Keratinocyte (primary cell): ENCODE measurements around the gene ZBTB8B. TPM values are rescaled to one million over a fixed set of nuclear protein-coding genes. Genes with fewer than 3 reads are reported as not detected.

Experiments used
- DNase-seq: peaks from one replicate; pipeline ENCODE4 v3.0.0-alpha.2; 2011; ENCODE audit warnings: low read depth, missing footprints, low spot score
- FAIRE-seq: peaks from 2 replicates; lab custom pipeline; 2011; peaks lifted over from hg19 to GRCh38; lab: Jason Lieb, UNC
- H2AFZ ChIP-seq: 2 replicates; pipeline ENCODE4 v1.6.0; 2012; ENCODE audit warnings: low read length, control low read depth, inconsistent platforms; ENCODE audit not compliant: control insufficient read depth
- H3K27ac ChIP-seq: 2 replicates; pipeline ENCODE4 v1.5.1; 2011; ENCODE audit warnings: low read length; ENCODE audit not compliant: control insufficient read depth, insufficient read depth
- H3K27me3 ChIP-seq: 3 replicates; pipeline ENCODE4 v1.6.0; 2011; ENCODE audit warnings: low read length; ENCODE audit not compliant: control insufficient read depth, insufficient read depth; ENCODE audit errors: extremely low read depth
- H3K36me3 ChIP-seq, 2 experiments: 2 replicates in 1 of 2; 3 replicates in 1 of 2; pipeline ENCODE4 v1.5.1; 2011; ENCODE audit warnings: low read length in 2 of 2, mild to moderate bottlenecking in 1 of 2; ENCODE audit not compliant: control insufficient read depth in 2 of 2, insufficient read depth in 2 of 2; ENCODE audit errors: extremely low read depth in 1 of 2
- H3K4me1 ChIP-seq: 3 replicates; pipeline ENCODE4 v1.5.1; 2011; ENCODE audit warnings: low read length; ENCODE audit not compliant: control insufficient read depth, insufficient read depth; ENCODE audit errors: extremely low read depth
- H3K4me2 ChIP-seq: 3 replicates; pipeline ENCODE4 v1.6.0; 2011; ENCODE audit warnings: low read depth, low read length; ENCODE audit not compliant: control insufficient read depth, insufficient read depth; ENCODE audit errors: extremely low read depth
- H3K4me3 ChIP-seq, 3 experiments: fragments of 200-600 bp in 1 of 3; sonication (generic) in 1 of 3; 2 replicates in 2 of 3; 3 replicates in 1 of 3; pipeline ENCODE4 v1.5.1; 2011 to 2016; ENCODE audit warnings: low read length in 3 of 3, mild to moderate bottlenecking in 3 of 3, control low read depth in 2 of 3, inconsistent platforms in 1 of 3, low read depth in 1 of 3, mixed read lengths in 1 of 3, mixed run types in 1 of 3, moderate library complexity in 1 of 3; ENCODE audit not compliant: control insufficient read depth in 2 of 3, insufficient read depth in 2 of 3; ENCODE audit errors: extremely low read depth in 1 of 3
- H3K79me2 ChIP-seq: 2 replicates; pipeline ENCODE4 v1.6.0; 2012; ENCODE audit warnings: low read length; ENCODE audit not compliant: control insufficient read depth, insufficient read depth
- H3K9ac ChIP-seq: 3 replicates; pipeline ENCODE4 v1.6.0; 2011; ENCODE audit warnings: low read length; ENCODE audit not compliant: control insufficient read depth, insufficient read depth; ENCODE audit errors: extremely low read depth
- H3K9me1 ChIP-seq: 3 replicates; pipeline ENCODE4 v1.6.0; 2011; ENCODE audit warnings: low read length; ENCODE audit not compliant: control insufficient read depth, insufficient read depth; ENCODE audit errors: extremely low read depth
- H3K9me3 ChIP-seq: 2 replicates; pipeline ENCODE4 v1.5.1; 2012; ENCODE audit warnings: low read depth, low read length; ENCODE audit not compliant: control insufficient read depth
- H4K20me1 ChIP-seq: 3 replicates; pipeline ENCODE4 v1.6.0; 2011; ENCODE audit warnings: low read length; ENCODE audit not compliant: control insufficient read depth, insufficient read depth; ENCODE audit errors: extremely low read depth
- EZH2 ChIP-seq: IDR thresholded peaks from one replicate; pipeline ENCODE4 v1.6.1; 2012; ENCODE audit warnings: inconsistent platforms, mild to moderate bottlenecking, low read length, moderate library complexity
- dilution Hi-C: fragments of 300-500 bp; cut with MboI; formaldehyde crosslinking; loops from one replicate; pipeline ENCODE4 v1.7.0; 2020; ENCODE audit warnings: low sequenced_read_pairs; ENCODE audit not compliant: extremely low pct_ligation_motif_present
- polyA plus RNA-seq, 5 experiments: library from polyadenylated mRNA; depleted of rRNA in 3 of 5; stranded (reverse) in 3 of 5; stranded (forward) in 1 of 5; unstranded in 1 of 5; fragments of >200 nt; gene quantifications; 1 replicate in 1 of 5; 2 replicates in 3 of 5; 3 replicates in 1 of 5; pipeline versions ENCODE4 v1.2.1 to v1.2.3, GENCODE V29; 2011 to 2012; ENCODE audit warnings: missing spikeins in 2 of 5, low read depth in 1 of 5, low replicate concordance in 1 of 5
- TF ChIP-seq, protein P1 (sequence below), 3 experiments: IDR thresholded peaks in 1 of 3; conservative IDR thresholded peaks in 1 of 3; optimal IDR thresholded peaks in 1 of 3; 2 replicates in 2 of 3; 3 replicates in 1 of 3; pipeline versions ENCODE3 to v1.5.1; 2011; ENCODE audit warnings: low read length in 3 of 3, mild to moderate bottlenecking in 3 of 3, moderate library complexity in 2 of 3, control low read depth in 1 of 3, inconsistent platforms in 1 of 3; ENCODE audit not compliant: insufficient read depth in 2 of 3; ENCODE audit errors: extremely low read depth in 1 of 3

Gene ZBTB8B
- polyA plus RNA-seq, 1 donor (not counting 4 experiments of a cell fraction or from before 2014, with no cell fraction given): not detected

GRCh38 chr1:32485554-32486255 is 20.8 kb downstream of the ZBTB8B start:
- H3K36me3 ChIP-seq: no peaks in the 10 kb centered on the region

DNA sequence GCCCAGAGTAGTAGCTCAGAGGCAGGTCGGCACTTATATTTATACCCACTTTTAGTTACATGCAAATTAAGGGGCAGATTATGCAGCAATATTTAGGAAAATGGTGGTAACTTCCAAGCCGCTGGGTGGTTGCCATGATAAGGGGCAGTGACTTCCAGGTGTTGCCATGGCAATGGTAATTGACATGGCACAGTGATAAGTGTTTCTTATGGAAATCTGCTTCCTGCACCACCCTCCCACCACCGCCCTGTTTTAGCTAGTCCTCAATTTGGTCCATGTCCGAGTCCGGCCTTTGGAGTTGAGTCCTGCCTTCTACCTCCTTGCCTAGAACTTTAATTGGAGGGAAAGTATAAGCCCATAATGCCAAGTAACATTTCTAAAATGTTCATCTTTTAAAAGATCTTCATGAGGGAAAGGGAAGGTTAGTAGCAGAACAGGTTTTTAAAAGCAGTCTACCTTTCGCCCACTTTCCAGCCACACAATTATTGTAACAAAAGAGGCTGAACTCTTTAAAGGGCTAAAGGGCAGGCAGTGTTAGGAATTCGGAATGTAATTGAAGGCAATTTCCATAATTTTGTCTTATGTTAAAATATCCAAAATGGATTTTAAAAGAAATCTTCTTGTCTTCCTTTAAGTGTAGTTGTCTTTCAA is 21.7 kb downstream of the ZBTB8B start:
- dilution Hi-C loops: no loop called here
- H3K27ac ChIP-seq: no peak overlapping the region
- H4K20me1 ChIP-seq: no peaks in the 10 kb centered on the region
- no peaks in the 10 kb centered on the region for H3K79me2 ChIP-seq
- H3K36me3 ChIP-seq: no peaks in the 10 kb centered on the region
- H3K4me3 ChIP-seq: no peak overlapping the region
- H3K27me3 ChIP-seq: no peaks in the 10 kb centered on the region
- no peak overlapping the region for H3K4me2 ChIP-seq
- DNase-seq (no peak), FAIRE-seq (no peak)
- no peaks in the 10 kb centered on the region for H3K9me1 ChIP-seq
- H3K4me1 ChIP-seq: no peaks in the 10 kb centered on the region
- H2AFZ ChIP-seq: no peak overlapping the region
- no peak overlapping the region for H3K9ac ChIP-seq
- no peaks in the 10 kb centered on the region for H3K9me3 ChIP-seq
- TF ChIP-seq, protein P1, sequence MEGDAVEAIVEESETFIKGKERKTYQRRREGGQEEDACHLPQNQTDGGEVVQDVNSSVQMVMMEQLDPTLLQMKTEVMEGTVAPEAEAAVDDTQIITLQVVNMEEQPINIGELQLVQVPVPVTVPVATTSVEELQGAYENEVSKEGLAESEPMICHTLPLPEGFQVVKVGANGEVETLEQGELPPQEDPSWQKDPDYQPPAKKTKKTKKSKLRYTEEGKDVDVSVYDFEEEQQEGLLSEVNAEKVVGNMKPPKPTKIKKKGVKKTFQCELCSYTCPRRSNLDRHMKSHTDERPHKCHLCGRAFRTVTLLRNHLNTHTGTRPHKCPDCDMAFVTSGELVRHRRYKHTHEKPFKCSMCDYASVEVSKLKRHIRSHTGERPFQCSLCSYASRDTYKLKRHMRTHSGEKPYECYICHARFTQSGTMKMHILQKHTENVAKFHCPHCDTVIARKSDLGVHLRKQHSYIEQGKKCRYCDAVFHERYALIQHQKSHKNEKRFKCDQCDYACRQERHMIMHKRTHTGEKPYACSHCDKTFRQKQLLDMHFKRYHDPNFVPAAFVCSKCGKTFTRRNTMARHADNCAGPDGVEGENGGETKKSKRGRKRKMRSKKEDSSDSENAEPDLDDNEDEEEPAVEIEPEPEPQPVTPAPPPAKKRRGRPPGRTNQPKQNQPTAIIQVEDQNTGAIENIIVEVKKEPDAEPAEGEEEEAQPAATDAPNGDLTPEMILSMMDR (optimal IDR thresholded peaks at IDR 0.05 in 1 of 3, IDR thresholded peaks at IDR 0.05 in 1 of 3, conservative IDR thresholded peaks at IDR 0.05 in 1 of 3; ENCODE audit: extremely low read depth in 1 of 3, insufficient read depth in 2 of 3, low read length in 3 of 3): no peak
- TF ChIP-seq EZH2: no peak

More at GRCh38 chr1:32485554-32486255, 20.8 kb downstream of the ZBTB8B start:
- no peaks in the 10 kb centered on the region for H3K79me2 ChIP-seq
- no peaks in the 10 kb centered on the region for H4K20me1 ChIP-seq
- no peak overlapping the region for H3K4me2 ChIP-seq
- no peak overlapping the region for H3K9ac ChIP-seq
- no peak overlapping the region for H3K4me3 ChIP-seq
- DNase-seq (no peak), FAIRE-seq (no peak)
- TF ChIP-seq, protein P1 (optimal IDR thresholded peaks at IDR 0.05 in 1 of 3, IDR thresholded peaks at IDR 0.05 in 1 of 3, conservative IDR thresholded peaks at IDR 0.05 in 1 of 3; ENCODE audit: extremely low read depth in 1 of 3, insufficient read depth in 2 of 3, low read length in 3 of 3): no peak
- TF ChIP-seq EZH2: no peak
- no peaks in the 10 kb centered on the region for H3K9me1 ChIP-seq
- no peaks in the 10 kb centered on the region for H3K9me3 ChIP-seq
- H3K27me3 ChIP-seq: peaks cover 7% of the 10 kb centered on the region
- no peak overlapping the region for H3K27ac ChIP-seq
- dilution Hi-C loops: no loop called here
- no peak overlapping the region for H2AFZ ChIP-seq
- no peaks in the 10 kb centered on the region for H3K4me1 ChIP-seq
